Lower leg skin (tissue), 4 donors: ENCODE data around the gene GBF1. TPM values are rescaled to one million over a fixed set of nuclear protein-coding genes. Genes with fewer than 3 reads are reported as not detected.

Source experiments
- DNase-seq, 2 donors: peaks; one replicate each; pipeline ENCODE4 v3.0.0-alpha.2; 2019; ENCODE audit warnings: low spot score in 2 of 2
- H3K4me3 ChIP-seq: fragments of 200-600 bp; sonication (generic); 2 replicates; pipeline ENCODE4 v1.5.1; 2017; ENCODE audit warnings: mild to moderate bottlenecking, low read depth; ENCODE audit not compliant: poor library complexity, severe bottlenecking
- POLR2A ChIP-seq, 2 donors: fragments of 450-650 bp; IDR thresholded peaks; one replicate each; pipeline ENCODE4 v1.6.1; 2016 to 2017; ENCODE audit warnings: antibody characterized with exemption in 2 of 2, mild to moderate bottlenecking in 1 of 2, moderate library complexity in 1 of 2
- WGBS, 2 donors: methylation state at CpG; one replicate each; pipeline ENCODE4 v1.1.5; 2018; 5-methylcytosine and 5-hydroxymethylcytosine counted together
- intact Hi-C: fragments of 100-400 bp; cut with DNase I; formaldehyde crosslinking; loops from one replicate; pipeline ENCODE4 v1.15.0; 2023; ENCODE audit warnings: low total_unique reads
- total RNA-seq, 4 donors: library from RNA; depleted of rRNA; stranded (reverse); fragments of >200 nt; gene quantifications; one replicate each; pipeline ENCODE4 v1.1.0, GENCODE V29; 2016
- TF ChIP-seq, protein P1 (sequence below), 3 donors: fragments of 450-650 bp; IDR thresholded peaks; one replicate each; pipeline ENCODE4 v1.5.1; 2016; ENCODE audit warnings: antibody characterized with exemption in 3 of 3, mild to moderate bottlenecking in 3 of 3, moderate library complexity in 2 of 3

GBF1 gene
- total RNA-seq, 4 donors from 2014 or later = 30.1 to 42.6 (median 39.1) TPM

DNA sequence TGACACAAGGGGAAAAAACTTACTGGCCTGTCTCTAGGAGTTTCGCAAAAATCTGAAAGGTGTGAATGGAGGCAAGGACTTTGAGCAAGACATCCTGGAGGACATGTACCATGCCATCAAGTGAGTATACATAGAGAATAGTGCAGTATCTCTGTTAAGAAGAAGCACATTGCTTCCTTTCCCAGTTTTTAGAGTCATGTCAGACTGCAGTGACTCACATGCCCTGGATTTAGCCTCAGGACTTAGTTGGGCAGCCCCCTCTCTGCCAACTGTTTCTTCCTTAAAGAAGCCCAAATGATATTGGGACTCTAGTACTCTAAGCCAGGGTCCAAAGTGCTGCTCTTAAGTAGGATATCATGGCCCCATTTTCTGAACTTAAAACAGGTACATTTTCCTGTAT, 122.1 kb downstream of the GBF1 start:
- no peak overlapping the region for H3K4me3 ChIP-seq
- TF ChIP-seq, protein P1, sequence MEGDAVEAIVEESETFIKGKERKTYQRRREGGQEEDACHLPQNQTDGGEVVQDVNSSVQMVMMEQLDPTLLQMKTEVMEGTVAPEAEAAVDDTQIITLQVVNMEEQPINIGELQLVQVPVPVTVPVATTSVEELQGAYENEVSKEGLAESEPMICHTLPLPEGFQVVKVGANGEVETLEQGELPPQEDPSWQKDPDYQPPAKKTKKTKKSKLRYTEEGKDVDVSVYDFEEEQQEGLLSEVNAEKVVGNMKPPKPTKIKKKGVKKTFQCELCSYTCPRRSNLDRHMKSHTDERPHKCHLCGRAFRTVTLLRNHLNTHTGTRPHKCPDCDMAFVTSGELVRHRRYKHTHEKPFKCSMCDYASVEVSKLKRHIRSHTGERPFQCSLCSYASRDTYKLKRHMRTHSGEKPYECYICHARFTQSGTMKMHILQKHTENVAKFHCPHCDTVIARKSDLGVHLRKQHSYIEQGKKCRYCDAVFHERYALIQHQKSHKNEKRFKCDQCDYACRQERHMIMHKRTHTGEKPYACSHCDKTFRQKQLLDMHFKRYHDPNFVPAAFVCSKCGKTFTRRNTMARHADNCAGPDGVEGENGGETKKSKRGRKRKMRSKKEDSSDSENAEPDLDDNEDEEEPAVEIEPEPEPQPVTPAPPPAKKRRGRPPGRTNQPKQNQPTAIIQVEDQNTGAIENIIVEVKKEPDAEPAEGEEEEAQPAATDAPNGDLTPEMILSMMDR (IDR thresholded peaks at IDR 0.05) = no peak
- TF ChIP-seq POLR2A (IDR thresholded peaks at IDR 0.05) = no peak
- DNase-seq = no peak
- intact Hi-C loops = no loop called here
- WGBS, 2 donors = 95 to 97% methylated on average over 1 of the region's 1 CpG

DNA sequence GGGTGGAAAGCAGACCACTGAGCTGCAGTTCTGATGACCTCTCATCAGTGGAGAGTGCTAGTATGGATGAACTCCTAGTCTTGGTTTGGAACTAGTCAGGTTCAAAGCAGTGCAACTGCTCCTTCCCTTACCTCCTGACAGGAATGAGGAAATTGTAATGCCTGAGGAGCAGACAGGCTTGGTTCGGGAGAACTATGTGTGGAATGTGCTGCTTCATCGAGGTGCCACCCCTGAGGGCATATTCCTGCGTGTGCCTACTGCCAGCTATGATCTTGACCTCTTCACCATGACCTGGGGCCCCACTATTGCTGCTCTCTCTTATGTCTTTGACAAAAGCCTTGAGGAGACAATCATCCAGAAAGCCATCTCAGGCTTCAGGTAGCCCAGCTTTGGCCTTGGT, 122.7 kb downstream of the GBF1 start:
- no peak overlapping the region for H3K4me3 ChIP-seq
- intact Hi-C loops = no loop called here
- DNase-seq = no peak
- TF ChIP-seq POLR2A (IDR thresholded peaks at IDR 0.05) = no peak
- TF ChIP-seq, protein P1 (IDR thresholded peaks at IDR 0.05) = no peak
- WGBS, 2 donors = 67 to 70% methylated on average over 3 of the region's 3 CpGs

DNA sequence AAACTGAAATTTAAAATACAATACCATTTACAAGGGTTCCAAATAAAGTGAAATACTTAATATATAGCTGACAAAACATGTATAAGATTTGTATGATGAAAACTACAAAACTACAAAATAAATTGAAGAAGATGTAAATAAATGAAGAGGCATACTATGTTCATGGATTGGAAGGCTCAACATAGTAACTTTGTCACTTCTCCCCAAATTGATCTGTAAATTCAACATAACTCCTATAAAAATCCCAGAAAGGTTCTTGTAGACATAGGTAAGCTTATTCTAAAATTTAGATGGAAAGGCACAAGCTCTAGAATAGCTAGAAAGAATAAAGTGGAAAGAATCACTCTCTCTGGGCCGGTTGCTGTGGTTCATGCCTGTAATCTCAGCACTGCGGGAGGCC, 126.0 kb downstream of the GBF1 start:
- WGBS, 2 donors = 95 to 96% methylated on average over 2 of the region's 2 CpGs
- DNase-seq = no peak
- no peak overlapping the region for H3K4me3 ChIP-seq
- TF ChIP-seq, protein P1 (IDR thresholded peaks at IDR 0.05) = no peak
- TF ChIP-seq POLR2A (IDR thresholded peaks at IDR 0.05) = no peak
- intact Hi-C loops = no loop called here

GRCh38 chr10:102375250-102375649, 129.9 kb downstream of the GBF1 start:
- TF ChIP-seq POLR2A (IDR thresholded peaks at IDR 0.05) = no peak
- TF ChIP-seq, protein P1 (IDR thresholded peaks at IDR 0.05) = no peak
- 88 to 95% methylated on average over 7 of the region's 7 CpGs for WGBS, 2 donors
- no peak overlapping the region for H3K4me3 ChIP-seq
- DNase-seq = no peak
- intact Hi-C loops = no loop called here

- intact Hi-C loops = no loop called here
- TF ChIP-seq POLR2A (IDR thresholded peaks at IDR 0.05) = no peak
- H3K4me3 ChIP-seq = no peak overlapping the region
- WGBS, 2 donors = 84 to 89% methylated on average over 2 of the region's 2 CpGs
- no peak for DNase-seq
Observed at GRCh38 chr10:102375867-102376266, 130.5 kb downstream of the GBF1 start.

GRCh38 chr10:102376901-102377300, 131.6 kb downstream of the GBF1 start:
- DNase-seq = no peak
- TF ChIP-seq, protein P1 (IDR thresholded peaks at IDR 0.05) = no peak
- TF ChIP-seq POLR2A (IDR thresholded peaks at IDR 0.05) = no peak
- H3K4me3 ChIP-seq = no peak overlapping the region
- 91 to 95% methylated on average over 12 of the region's 12 CpGs for WGBS, 2 donors
- intact Hi-C loops = no loop called here
